HG03460 (cell line): ENCODE measurements around the gene FOXP4.

Experiments
- ATAC-seq: cut with Tn5 transposase; IDR thresholded peaks from one replicate; pipeline ENCODE4 v1.9.1; 2021; ENCODE audit not compliant: unreplicated experiment

The FOXP4 gene

GRCh38 chr6:41642090-41642959 is 96.1 kb downstream of the FOXP4 start:
- ATAC-seq = no peak

GRCh38 chr6:41642960-41643898 is 97.0 kb downstream of the FOXP4 start:
- no peak for ATAC-seq

- ATAC-seq = no peak
Measured at GRCh38 chr6:41643899-41644269, 97.7 kb downstream of the FOXP4 start.

- no peak for ATAC-seq
Measured at GRCh38 chr6:41644297-41644879, 98.2 kb downstream of the FOXP4 start.

GRCh38 chr6:41645007-41645618 is 98.9 kb downstream of the FOXP4 start:
- no peak for ATAC-seq

GRCh38 chr6:41646026-41646795 is 100.0 kb downstream of the FOXP4 start:
- no peak for ATAC-seq

- ATAC-seq = no peak
Measured at GRCh38 chr6:41647061-41647511, 100.9 kb downstream of the FOXP4 start.

GRCh38 chr6:41648070-41648585 is 101.9 kb downstream of the FOXP4 start:
- no peak for ATAC-seq

- no peak for ATAC-seq
Measured at GRCh38 chr6:41648921-41649320, 102.7 kb downstream of the FOXP4 start.

- ATAC-seq = no peak
Measured at GRCh38 chr6:41649596-41649995, 103.4 kb downstream of the FOXP4 start.

GRCh38 chr6:41650120-41650519 is 103.9 kb downstream of the FOXP4 start:
- ATAC-seq = no peak

- no peak for ATAC-seq
Measured at GRCh38 chr6:41651246-41651961, 105.2 kb downstream of the FOXP4 start.
